GM21529 (cell line): ENCODE measurements around the gene PCCA.
"Not testable (repeated sequence)": the region's sequence is repeated elsewhere in the genome, so short reads cannot be mapped to it uniquely, and the experiment has no call there.

ENCODE experiments used
- ATAC-seq: cut with Tn5 transposase; IDR thresholded peaks from one replicate; pipeline ENCODE4 v1.9.1; 2021; ENCODE audit not compliant: unreplicated experiment

Gene PCCA

DNA sequence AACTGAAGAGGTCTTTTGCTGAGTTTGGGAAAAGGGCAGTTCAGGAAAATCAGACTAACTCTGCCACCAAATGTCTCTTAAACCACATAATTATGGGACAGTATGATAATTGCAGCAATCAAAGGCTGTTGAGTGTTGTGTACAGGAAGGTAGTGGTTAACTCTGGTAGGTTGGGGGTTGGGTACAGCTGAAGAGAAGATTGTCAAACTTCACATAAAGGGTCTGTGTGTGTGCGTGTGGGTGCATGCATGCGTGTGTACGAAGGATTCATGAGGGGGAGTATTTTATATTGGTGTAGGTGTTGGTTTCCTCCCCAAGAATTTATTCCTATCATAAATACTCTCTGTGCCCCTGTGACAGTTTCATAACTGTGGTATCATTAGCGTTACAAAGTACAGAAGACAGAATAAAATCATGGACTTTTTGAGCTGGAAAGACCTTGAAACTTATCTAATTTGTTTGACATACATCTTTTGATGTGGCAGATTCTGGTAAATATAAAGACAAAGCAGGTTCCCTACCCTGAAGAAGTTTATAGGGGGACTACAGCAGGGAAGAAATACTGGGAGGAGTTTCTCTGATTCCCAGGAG lies 94.1 kb downstream of the PCCA start:
- ATAC-seq = no peak

- no peak for ATAC-seq
Measured at GRCh38 chr13:100184095-100184494, 95.2 kb downstream of the PCCA start.

DNA sequence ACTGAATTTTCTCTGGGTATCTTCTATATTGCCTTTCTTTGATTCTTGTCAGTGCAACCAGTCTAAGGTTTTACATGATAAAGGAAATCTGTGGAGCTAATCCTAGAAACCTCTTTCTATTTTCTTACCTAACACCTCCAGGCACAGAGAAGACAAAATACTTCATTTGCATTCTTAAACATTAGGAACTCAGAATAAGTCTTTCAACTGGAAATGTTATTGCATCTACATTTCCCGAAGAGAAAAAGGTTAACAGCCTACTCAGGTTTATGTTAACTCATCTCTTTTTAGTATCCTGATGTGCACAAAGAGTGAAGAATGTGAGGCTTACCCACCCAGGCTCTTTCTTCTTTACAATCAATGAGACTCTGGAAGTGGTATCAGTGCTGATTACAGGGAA lies 106.7 kb downstream of the PCCA start:
- ATAC-seq = no peak

DNA sequence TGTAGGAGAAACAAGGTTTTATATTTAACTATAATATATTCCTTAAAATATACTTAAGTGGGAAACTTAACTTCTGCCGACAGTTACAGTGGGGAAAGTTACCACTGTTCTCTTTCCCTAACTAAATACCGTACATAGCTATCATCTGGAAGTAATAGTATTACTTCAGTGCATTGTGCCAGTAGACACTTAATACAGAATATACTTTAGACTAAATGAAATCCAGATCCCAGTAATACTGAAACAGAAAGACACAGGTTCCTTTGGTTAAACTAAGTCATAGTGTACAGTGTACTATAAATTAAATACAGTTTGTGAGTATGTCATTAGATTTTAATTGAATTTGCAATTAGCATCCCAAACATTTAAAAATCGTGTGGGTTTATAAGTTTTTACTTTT lies 107.5 kb downstream of the PCCA start:
- ATAC-seq = no peak

DNA sequence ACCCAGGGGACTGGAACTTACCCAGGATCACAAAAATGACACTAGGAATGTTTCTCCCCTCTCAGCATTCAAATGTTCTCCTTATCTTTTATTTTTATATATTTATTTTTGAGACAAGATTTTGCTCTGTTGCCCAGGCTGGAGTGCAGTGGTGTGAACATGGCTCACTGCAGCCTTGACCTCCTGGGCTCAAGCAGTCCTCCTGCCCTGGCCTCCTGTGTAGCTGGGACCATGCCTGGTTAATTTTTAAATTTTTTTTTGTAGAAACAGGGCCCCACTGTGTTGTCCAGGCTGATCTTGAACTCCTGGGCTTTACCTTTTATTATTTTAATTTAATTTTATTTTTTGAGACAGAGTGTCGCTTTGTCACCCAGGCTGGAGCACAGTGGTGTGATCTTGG lies 108.2 kb downstream of the PCCA start:
- no peak for ATAC-seq

- no peak for ATAC-seq
Measured at GRCh38 chr13:100197591-100198365, 108.9 kb downstream of the PCCA start.

GRCh38 chr13:100203696-100204367 lies 114.9 kb downstream of the PCCA start:
- no peak for ATAC-seq

- ATAC-seq = no peak
Measured at GRCh38 chr13:100208002-100208401, 119.1 kb downstream of the PCCA start.

GRCh38 chr13:100208626-100209025 lies 119.7 kb downstream of the PCCA start:
- no peak for ATAC-seq

- ATAC-seq = no peak
Measured at GRCh38 chr13:100209857-100210825, 121.2 kb downstream of the PCCA start.

- no peak for ATAC-seq
Measured at GRCh38 chr13:100211016-100211710, 122.3 kb downstream of the PCCA start.

DNA sequence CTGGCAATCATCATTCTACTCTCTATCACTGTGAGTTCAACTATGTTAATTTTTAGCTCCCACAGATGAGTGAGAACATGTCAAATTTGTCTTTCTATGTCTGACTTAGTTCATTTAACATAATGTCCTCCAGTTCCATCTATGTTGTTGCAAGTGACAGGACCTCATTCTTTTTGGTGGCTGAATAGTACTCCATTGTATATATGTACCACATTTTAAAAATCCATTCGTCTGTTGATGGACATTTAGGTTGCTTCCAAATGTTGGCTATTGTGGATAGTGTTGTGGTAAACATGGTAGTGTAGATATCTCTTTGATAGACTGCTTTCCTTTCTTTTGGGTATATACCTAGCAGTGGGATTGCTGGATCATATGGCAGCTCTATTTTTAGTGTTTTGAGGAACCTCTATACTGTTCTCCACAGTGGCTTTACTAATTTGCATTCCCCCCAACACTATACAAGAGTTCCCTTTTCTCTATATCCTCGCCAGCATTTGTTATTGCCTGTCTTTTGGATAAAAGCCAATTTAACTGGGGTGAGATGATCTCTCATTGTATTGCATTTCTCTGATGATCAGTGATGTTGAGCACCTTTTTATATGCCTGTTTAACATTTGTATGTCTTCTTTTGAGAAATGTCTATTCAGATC lies 124.1 kb downstream of the PCCA start:
- no peak for ATAC-seq

- ATAC-seq = no peak
Measured at GRCh38 chr13:100213576-100213975, 124.7 kb downstream of the PCCA start.

DNA sequence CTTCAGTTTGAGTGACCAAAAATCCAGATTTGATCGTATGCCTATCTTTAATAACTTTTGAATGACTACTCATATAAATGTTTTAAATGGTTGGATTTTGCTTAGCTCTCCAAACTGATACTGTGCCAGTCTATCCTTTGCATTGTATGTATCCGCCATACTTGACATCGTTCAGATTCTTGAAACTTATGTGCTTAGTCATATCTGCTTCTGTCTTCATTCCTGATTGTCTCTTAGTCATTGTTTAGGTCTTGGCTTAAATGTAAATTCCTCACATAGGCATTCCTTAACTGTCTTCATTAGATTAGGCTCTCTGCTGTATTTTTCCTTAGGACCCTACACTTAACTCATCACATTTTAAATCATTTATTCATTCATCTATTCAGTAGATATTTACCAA lies 126.0 kb downstream of the PCCA start:
- no peak for ATAC-seq

GRCh38 chr13:100221166-100221565 lies 132.3 kb downstream of the PCCA start:
- ATAC-seq = no peak

GRCh38 chr13:100223966-100224530 lies 135.2 kb downstream of the PCCA start:
- not testable (repeated sequence) for ATAC-seq

DNA sequence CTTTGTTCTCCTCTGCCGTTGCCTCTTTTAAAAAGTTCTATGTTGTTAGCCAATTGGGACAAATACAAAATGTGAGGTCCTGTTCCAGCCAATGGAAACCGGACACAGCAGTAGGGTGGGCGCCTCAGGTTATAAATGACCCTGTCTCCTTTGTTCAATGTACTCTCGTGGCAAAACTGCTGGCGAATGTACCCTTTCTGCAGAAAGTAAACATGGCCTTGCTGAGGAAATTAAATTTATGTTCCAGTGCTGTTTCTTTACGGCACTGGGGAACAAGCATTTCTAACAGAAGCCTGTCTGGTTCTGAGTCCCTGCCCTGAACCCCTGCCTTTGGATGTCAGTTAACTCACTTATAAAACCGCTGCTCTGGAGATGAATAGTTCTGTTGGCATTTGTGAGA lies 140.7 kb downstream of the PCCA start:
- no peak for ATAC-seq

DNA sequence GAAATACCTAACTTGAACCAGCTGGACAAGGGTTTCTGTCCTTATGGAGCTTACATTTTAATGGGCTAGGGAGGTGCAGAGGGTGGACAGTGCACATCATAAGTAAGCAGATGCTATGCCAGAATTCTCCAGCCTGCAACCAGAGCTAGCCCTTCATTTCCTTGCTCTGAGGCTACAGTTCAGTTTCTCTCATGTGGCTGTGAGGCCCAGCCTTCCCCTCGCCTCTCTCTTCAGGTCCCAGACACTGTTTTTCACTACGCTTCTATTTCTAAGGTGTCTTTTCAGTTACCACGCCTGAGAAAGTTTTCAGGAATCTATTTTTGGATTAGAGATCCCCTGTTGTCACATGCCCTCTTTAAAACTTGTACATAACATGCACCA lies 141.9 kb downstream of the PCCA start:
- ATAC-seq = no peak

DNA sequence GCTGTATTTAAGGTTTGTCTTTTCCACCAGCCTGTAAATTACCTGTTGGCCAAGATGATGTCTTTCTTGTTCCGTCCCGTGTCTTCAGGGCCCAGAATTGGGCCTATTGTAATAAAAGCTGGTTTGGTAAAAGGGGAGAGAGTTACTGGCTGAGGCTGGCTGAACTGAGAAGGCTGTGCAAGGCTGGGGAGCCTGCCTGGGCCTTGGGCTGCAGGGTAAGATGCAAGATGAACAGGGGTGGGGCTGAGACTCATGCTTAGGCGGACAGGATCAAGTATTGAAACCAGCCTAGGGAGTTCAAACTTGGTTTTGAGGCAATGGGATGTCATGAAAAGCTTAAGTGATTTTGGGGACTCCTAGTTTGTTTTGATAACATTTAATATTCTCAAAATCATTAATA lies 142.3 kb downstream of the PCCA start:
- ATAC-seq = no peak

- no peak for ATAC-seq
Measured at GRCh38 chr13:100234006-100234405, 145.1 kb downstream of the PCCA start.
